ENCODE results near the gene CUEDC1. TPM values are rescaled to one million over a fixed set of nuclear protein-coding genes. Genes with fewer than 3 reads are reported as not detected.

CUEDC1 gene
- total and polyA plus RNA-seq, 2 of the 13 experiments (the other 11 are each of a cell fraction or from before 2014, with no cell fraction given), result 7.4 to 12.9 TPM

GRCh38 chr17:57986841-57987580 lies 31.8 kb upstream of the CUEDC1 start (continued):
- TF ChIP-seq RBFOX2 (IDR thresholded peaks at IDR 0.05; ENCODE audit: low read depth, low read length), result peak; percentile 10; the same call in 1 of the 2 replicates
- TF ChIP-seq NR2F6 (IDR thresholded peaks at IDR 0.05), result no peak
- TF ChIP-seq NR2F6 (CRISPR knock-in tag; IDR thresholded peaks at IDR 0.05), result no peak
- no peak for TF ChIP-seq FOXO4 (CRISPR knock-in tag; conservative IDR thresholded peaks at IDR 0.05)
- TF ChIP-seq, protein P1, sequence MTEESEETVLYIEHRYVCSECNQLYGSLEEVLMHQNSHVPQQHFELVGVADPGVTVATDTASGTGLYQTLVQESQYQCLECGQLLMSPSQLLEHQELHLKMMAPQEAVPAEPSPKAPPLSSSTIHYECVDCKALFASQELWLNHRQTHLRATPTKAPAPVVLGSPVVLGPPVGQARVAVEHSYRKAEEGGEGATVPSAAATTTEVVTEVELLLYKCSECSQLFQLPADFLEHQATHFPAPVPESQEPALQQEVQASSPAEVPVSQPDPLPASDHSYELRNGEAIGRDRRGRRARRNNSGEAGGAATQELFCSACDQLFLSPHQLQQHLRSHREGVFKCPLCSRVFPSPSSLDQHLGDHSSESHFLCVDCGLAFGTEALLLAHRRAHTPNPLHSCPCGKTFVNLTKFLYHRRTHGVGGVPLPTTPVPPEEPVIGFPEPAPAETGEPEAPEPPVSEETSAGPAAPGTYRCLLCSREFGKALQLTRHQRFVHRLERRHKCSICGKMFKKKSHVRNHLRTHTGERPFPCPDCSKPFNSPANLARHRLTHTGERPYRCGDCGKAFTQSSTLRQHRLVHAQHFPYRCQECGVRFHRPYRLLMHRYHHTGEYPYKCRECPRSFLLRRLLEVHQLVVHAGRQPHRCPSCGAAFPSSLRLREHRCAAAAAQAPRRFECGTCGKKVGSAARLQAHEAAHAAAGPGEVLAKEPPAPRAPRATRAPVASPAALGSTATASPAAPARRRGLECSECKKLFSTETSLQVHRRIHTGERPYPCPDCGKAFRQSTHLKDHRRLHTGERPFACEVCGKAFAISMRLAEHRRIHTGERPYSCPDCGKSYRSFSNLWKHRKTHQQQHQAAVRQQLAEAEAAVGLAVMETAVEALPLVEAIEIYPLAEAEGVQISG (CRISPR knock-in tag; IDR thresholded peaks at IDR 0.05), result no peak
- TF ChIP-seq ZNF362 (CRISPR knock-in tag; IDR thresholded peaks at IDR 0.05; ENCODE audit: borderline replicate concordance), result peak; percentile 54; the same call in 1 of the 2 replicates
- peak in 1 of 2 experiments; percentile 33; a peak in 2 of 4 replicates for TF ChIP-seq KLF16 (CRISPR knock-in tag; IDR thresholded peaks at IDR 0.05)
- TF ChIP-seq FOSL1 (CRISPR knock-in tag; IDR thresholded peaks at IDR 0.05; ENCODE audit: borderline replicate concordance), result peak; percentile 76
- TF ChIP-seq ZNF350 (CRISPR knock-in tag; IDR thresholded peaks at IDR 0.05; ENCODE audit: borderline replicate concordance, low read depth), result no peak
- no peak for TF ChIP-seq PCBP2 (optimal IDR thresholded peaks at IDR 0.05; ENCODE audit: low read depth, low read length, poor library complexity, severe bottlenecking)
- TF ChIP-seq RFXANK (CRISPR knock-in tag; IDR thresholded peaks at IDR 0.05), result 0 out of 2 replicates have a peak, but pooled peaks have one; percentile 18
- peak in 1 of 2 experiments; percentile 46; a peak in 2 of 4 replicates for TF ChIP-seq ATF4 (CRISPR knock-in tag; IDR thresholded peaks at IDR 0.05)
- TF ChIP-seq GATAD2A (CRISPR knock-in tag; IDR thresholded peaks at IDR 0.05), result peak; percentile 82
- TF ChIP-seq NRL (CRISPR knock-in tag; IDR thresholded peaks at IDR 0.05; ENCODE audit: borderline replicate concordance), result peak; percentile 26; the same call in 1 of the 2 replicates
- 0 out of 2 replicates have a peak, but pooled peaks have one; percentile 40 for TF ChIP-seq ZNF20 (CRISPR knock-in tag; IDR thresholded peaks at IDR 0.05)
- TF ChIP-seq HDAC1 (CRISPR knock-in tag; IDR thresholded peaks at IDR 0.05), result peak; percentile 33; the same call in 1 of the 2 replicates
- peak; percentile 98 for TF ChIP-seq HIVEP1 (CRISPR knock-in tag; IDR thresholded peaks at IDR 0.05)
- 0 out of 2 replicates have a peak, but pooled peaks have one; percentile 23 for TF ChIP-seq RCOR2 (CRISPR knock-in tag; IDR thresholded peaks at IDR 0.05)
- TF ChIP-seq, protein P2, sequence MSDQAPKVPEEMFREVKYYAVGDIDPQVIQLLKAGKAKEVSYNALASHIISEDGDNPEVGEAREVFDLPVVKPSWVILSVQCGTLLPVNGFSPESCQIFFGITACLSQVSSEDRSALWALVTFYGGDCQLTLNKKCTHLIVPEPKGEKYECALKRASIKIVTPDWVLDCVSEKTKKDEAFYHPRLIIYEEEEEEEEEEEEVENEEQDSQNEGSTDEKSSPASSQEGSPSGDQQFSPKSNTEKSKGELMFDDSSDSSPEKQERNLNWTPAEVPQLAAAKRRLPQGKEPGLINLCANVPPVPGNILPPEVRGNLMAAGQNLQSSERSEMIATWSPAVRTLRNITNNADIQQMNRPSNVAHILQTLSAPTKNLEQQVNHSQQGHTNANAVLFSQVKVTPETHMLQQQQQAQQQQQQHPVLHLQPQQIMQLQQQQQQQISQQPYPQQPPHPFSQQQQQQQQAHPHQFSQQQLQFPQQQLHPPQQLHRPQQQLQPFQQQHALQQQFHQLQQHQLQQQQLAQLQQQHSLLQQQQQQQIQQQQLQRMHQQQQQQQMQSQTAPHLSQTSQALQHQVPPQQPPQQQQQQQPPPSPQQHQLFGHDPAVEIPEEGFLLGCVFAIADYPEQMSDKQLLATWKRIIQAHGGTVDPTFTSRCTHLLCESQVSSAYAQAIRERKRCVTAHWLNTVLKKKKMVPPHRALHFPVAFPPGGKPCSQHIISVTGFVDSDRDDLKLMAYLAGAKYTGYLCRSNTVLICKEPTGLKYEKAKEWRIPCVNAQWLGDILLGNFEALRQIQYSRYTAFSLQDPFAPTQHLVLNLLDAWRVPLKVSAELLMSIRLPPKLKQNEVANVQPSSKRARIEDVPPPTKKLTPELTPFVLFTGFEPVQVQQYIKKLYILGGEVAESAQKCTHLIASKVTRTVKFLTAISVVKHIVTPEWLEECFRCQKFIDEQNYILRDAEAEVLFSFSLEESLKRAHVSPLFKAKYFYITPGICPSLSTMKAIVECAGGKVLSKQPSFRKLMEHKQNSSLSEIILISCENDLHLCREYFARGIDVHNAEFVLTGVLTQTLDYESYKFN (CRISPR knock-in tag; conservative IDR thresholded peaks at IDR 0.05), result peak; percentile 37
- peak; percentile 96 for TF ChIP-seq DNMT3B (CRISPR knock-in tag; conservative IDR thresholded peaks at IDR 0.05)

All from HepG2 (cell line).